GM21515 (cell line): ENCODE data around the gene ZNF536.

Source experiments
- ATAC-seq: cut with Tn5 transposase; IDR thresholded peaks from one replicate; pipeline ENCODE4 v1.9.1; 2021; ENCODE audit not compliant: unreplicated experiment

The ZNF536 gene

GRCh38 chr19:30555075-30555790 lies 183.0 kb downstream of the ZNF536 start:
- no peak for ATAC-seq

- no peak for ATAC-seq
These were observed 183.6 kb downstream of the ZNF536 start for GRCh38 chr19:30555791-30556110.

GRCh38 chr19:30556230-30556711 lies 184.1 kb downstream of the ZNF536 start:
- ATAC-seq = no peak

GRCh38 chr19:30557212-30557611 lies 185.0 kb downstream of the ZNF536 start:
- ATAC-seq = no peak

- ATAC-seq = no peak
These were observed 185.9 kb downstream of the ZNF536 start for GRCh38 chr19:30557927-30558557.

GRCh38 chr19:30558793-30559192 lies 186.6 kb downstream of the ZNF536 start:
- ATAC-seq = no peak

- no peak for ATAC-seq
These were observed 187.3 kb downstream of the ZNF536 start for GRCh38 chr19:30559446-30559845.

GRCh38 chr19:30562981-30563380 lies 190.8 kb downstream of the ZNF536 start:
- ATAC-seq = no peak

GRCh38 chr19:30563691-30564090 lies 191.5 kb downstream of the ZNF536 start:
- ATAC-seq = no peak

GRCh38 chr19:30564551-30565011 lies 192.4 kb downstream of the ZNF536 start:
- ATAC-seq = no peak

GRCh38 chr19:30565636-30566035 lies 193.5 kb downstream of the ZNF536 start:
- ATAC-seq = no peak

GRCh38 chr19:30566681-30567420 lies 194.7 kb downstream of the ZNF536 start:
- no peak for ATAC-seq

GRCh38 chr19:30567536-30568232 lies 195.5 kb downstream of the ZNF536 start:
- ATAC-seq = no peak

- ATAC-seq = no peak
These were observed 198.0 kb downstream of the ZNF536 start for GRCh38 chr19:30570194-30570593.

GRCh38 chr19:30577551-30578105 lies 205.4 kb downstream of the ZNF536 start:
- ATAC-seq = no peak

- no peak for ATAC-seq
These were observed 207.2 kb downstream of the ZNF536 start for GRCh38 chr19:30579419-30579818.

- no peak for ATAC-seq
These were observed 208.5 kb downstream of the ZNF536 start for GRCh38 chr19:30580673-30581072.

- no peak for ATAC-seq
These were observed 211.9 kb downstream of the ZNF536 start for GRCh38 chr19:30584090-30584489.

GRCh38 chr19:30587869-30588268 lies 215.7 kb downstream of the ZNF536 start:
- no peak for ATAC-seq

GRCh38 chr19:30590596-30591229 lies 218.5 kb downstream of the ZNF536 start:
- ATAC-seq = no peak

- ATAC-seq = no peak
These were observed 221.2 kb downstream of the ZNF536 start for GRCh38 chr19:30593356-30593755.
